K562 (cell line): Measurements from ENCODE around the gene CD82. TPM values are rescaled to one million over a fixed set of nuclear protein-coding genes. Genes with fewer than 3 reads are reported as not detected.

ENCODE experiments used
- EGR1 ChIP-seq: fragments of 450-650 bp; conservative IDR thresholded peaks from 2 replicates; pipeline ENCODE4 v1.6.1; 2017; ENCODE audit warnings: mild to moderate bottlenecking
- EZH2 ChIP-seq: IDR thresholded peaks from 2 replicates; pipeline ENCODE4 v1.6.1; 2012; ENCODE audit warnings: low read depth, mild to moderate bottlenecking, inconsistent platforms, low read length, borderline replicate concordance
- FOXP4 ChIP-seq: sonication (generic); formaldehyde crosslinking; IDR thresholded peaks from 2 replicates; pipeline ENCODE4 v1.8.0; 2022; ENCODE audit warnings: mild to moderate bottlenecking, missing genetic modification reagents, borderline replicate concordance
- NCOA1 ChIP-seq: fragments of 450-650 bp; IDR thresholded peaks from 2 replicates; pipeline ENCODE4 v1.6.1; 2016; ENCODE audit warnings: low read depth
- NR2F6 ChIP-seq: fragments of 450-650 bp; formaldehyde crosslinking; IDR thresholded peaks from 2 replicates; pipeline ENCODE4 v1.4.0; 2020; ENCODE audit warnings: mild to moderate bottlenecking
- NR3C1 ChIP-seq: sonication (generic); formaldehyde crosslinking; IDR thresholded peaks from 2 replicates; pipeline ENCODE4 v1.8.1; 2022; ENCODE audit warnings: missing genetic modification reagents
- POLR2B ChIP-seq: fragments of 450-650 bp; IDR thresholded peaks from 2 replicates; pipeline ENCODE4 v1.6.1; 2018; ENCODE audit warnings: low read depth; ENCODE audit not compliant: partially characterized antibody
- SP2 ChIP-seq: IDR thresholded peaks from 2 replicates; pipeline ENCODE4 v1.6.1; 2011; ENCODE audit warnings: mild to moderate bottlenecking, low read depth, low read length, moderate library complexity; ENCODE audit not compliant: poor library complexity, severe bottlenecking; ENCODE audit errors: extremely low read depth
- SUPT5H ChIP-seq: fragments of 450-650 bp; IDR thresholded peaks from 2 replicates; pipeline ENCODE4 v1.6.1; 2016
- ZC3H11A ChIP-seq: IDR thresholded peaks from 2 replicates; pipeline ENCODE4 v1.6.1; 2012; ENCODE audit warnings: low read depth, low read length, improper control_type of control experiment
- ZNF175 ChIP-seq: fragments of 200-800 bp; sonication (Bioruptor generic); IDR thresholded peaks from 2 replicates; pipeline ENCODE4 v1.6.1; 2016; ENCODE audit warnings: low read depth, mild to moderate bottlenecking, missing genetic modification characterization, missing compliant biosample characterization
- ZNF212 ChIP-seq: fragments of 450-650 bp; formaldehyde crosslinking; IDR thresholded peaks from 2 replicates; pipeline ENCODE4 v1.4.0; 2020; ENCODE audit warnings: mild to moderate bottlenecking
- ZNF23 ChIP-seq: fragments of 250-450 bp; sonication (Bioruptor Pico); IDR thresholded peaks from 2 replicates; pipeline ENCODE4 v1.4.0; 2020; ENCODE audit warnings: mild to moderate bottlenecking
- ZNF41 ChIP-seq: fragments of 250-450 bp; sonication (Bioruptor Pico); conservative IDR thresholded peaks from 2 replicates; pipeline ENCODE4 v1.4.0; 2020; ENCODE audit warnings: mild to moderate bottlenecking
- ZNF778 ChIP-seq: fragments of 450-650 bp; formaldehyde crosslinking; IDR thresholded peaks from 2 replicates; pipeline ENCODE4 v1.4.0; 2020; ENCODE audit warnings: mild to moderate bottlenecking, moderate library complexity
- polyA plus RNA-seq, 8 experiments: library from polyadenylated mRNA; depleted of rRNA in 4 of 8; stranded (reverse) in 5 of 8; unstranded in 3 of 8; fragments of >200 nt; fragmentation: Nextera tagmentation in 2 of 8; fragmentation: Illumina TruSeq in 1 of 8; extraction: Ambion mirVana in 2 of 8; extraction: Trizol in 1 of 8; gene quantifications; 2 replicates each; pipeline versions ENCODE4 v1.2.1 to v1.2.3, GENCODE V29; 2011 to 2014; ENCODE audit warnings: inconsistent platforms in 1 of 8, missing spikeins in 1 of 8
- total RNA-seq, 7 experiments: library from RNA; depleted of rRNA in 6 of 7; stranded (reverse); fragments of >200 nt in 6 of 7; fragmentation: Illumina TruSeq in 2 of 7; extraction: Trizol in 2 of 7; gene quantifications; 2 replicates each; pipeline versions ENCODE4 v1.2.1 to v1.2.3, GENCODE V29; 2011 to 2021; ENCODE audit warnings: low replicate concordance in 1 of 7
- TF ChIP-seq, protein P1 (sequence below), 3 experiments: fragments of 200-800 bp in 1 of 3; fragments of 250-450 bp in 1 of 3; fragments of 450-650 bp in 1 of 3; sonication (Bioruptor Pico) in 1 of 3; sonication (Bioruptor generic) in 1 of 3; formaldehyde crosslinking in 1 of 3; IDR thresholded peaks; 2 replicates each; pipeline versions ENCODE4 v1.6.1 to v1.8.0; 2016 to 2022; ENCODE audit warnings: mild to moderate bottlenecking in 2 of 3, missing genetic modification characterization in 2 of 3, missing compliant biosample characterization in 1 of 3, moderate library complexity in 1 of 3
- TF ChIP-seq, protein P2 (sequence below): fragments of 200-800 bp; sonication (Bioruptor generic); IDR thresholded peaks from 2 replicates; pipeline ENCODE4 v1.6.1; 2017; ENCODE audit warnings: missing genetic modification characterization, missing compliant biosample characterization
- TF ChIP-seq, protein P3 (sequence below): fragments of 450-650 bp; formaldehyde crosslinking; IDR thresholded peaks from 2 replicates; pipeline ENCODE4 v1.4.0; 2022; ENCODE audit warnings: missing genetic modification characterization

The CD82 gene
- total and polyA plus RNA-seq, 9 of the 15 experiments (the other 6 are each of a cell fraction or from before 2014, with no cell fraction given) = 0.27 to 9.4 (median 3.0) TPM

DNA sequence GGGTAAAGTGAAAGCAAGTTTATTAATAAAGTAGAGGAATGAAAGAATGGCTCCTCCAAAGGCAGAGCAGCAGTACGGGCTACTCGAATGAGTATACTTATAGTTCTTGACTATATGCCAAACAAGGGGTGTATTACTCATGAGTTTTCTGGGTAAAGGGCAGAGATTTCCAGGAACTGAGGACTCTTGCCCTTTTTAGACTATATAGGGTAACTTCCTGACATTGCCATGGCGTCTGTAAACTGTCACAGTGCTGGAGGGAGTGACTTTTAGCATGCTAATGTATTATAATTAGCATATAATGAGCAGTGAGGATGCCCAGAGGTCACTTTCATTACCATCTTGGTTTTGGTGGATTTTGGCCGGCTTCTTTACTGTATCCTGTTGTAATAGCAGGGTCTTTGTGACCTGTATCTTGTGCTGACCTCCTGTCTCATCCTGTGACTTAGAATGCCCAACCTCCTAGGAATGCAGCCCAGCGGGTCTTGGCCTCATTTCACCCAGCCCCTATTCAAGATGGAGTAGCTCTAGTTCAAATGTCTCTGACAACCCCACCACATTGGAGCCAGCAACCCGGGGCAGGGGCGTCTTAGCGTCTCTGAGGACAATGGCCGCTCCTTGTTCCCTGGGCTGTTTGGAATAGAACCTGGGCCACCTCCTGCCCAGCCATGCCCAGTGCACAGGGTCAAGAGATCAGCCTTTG lies 34.9 kb upstream of the CD82 start (continued):
- no peak for TF ChIP-seq ZNF41 (CRISPR knock-in tag)
- TF ChIP-seq NR3C1 (CRISPR knock-in tag) = no peak
- peak; percentile 62 for TF ChIP-seq NCOA1
- TF ChIP-seq ZNF23 (CRISPR knock-in tag) = no peak
- TF ChIP-seq FOXP4 = no peak
- TF ChIP-seq NR2F6 = no peak
- TF ChIP-seq ZNF778 = no peak
- TF ChIP-seq SP2 = no peak
- peak; percentile 85 for TF ChIP-seq ZNF175 (CRISPR knock-in tag)
- TF ChIP-seq ZC3H11A = no peak
- TF ChIP-seq, protein P1, sequence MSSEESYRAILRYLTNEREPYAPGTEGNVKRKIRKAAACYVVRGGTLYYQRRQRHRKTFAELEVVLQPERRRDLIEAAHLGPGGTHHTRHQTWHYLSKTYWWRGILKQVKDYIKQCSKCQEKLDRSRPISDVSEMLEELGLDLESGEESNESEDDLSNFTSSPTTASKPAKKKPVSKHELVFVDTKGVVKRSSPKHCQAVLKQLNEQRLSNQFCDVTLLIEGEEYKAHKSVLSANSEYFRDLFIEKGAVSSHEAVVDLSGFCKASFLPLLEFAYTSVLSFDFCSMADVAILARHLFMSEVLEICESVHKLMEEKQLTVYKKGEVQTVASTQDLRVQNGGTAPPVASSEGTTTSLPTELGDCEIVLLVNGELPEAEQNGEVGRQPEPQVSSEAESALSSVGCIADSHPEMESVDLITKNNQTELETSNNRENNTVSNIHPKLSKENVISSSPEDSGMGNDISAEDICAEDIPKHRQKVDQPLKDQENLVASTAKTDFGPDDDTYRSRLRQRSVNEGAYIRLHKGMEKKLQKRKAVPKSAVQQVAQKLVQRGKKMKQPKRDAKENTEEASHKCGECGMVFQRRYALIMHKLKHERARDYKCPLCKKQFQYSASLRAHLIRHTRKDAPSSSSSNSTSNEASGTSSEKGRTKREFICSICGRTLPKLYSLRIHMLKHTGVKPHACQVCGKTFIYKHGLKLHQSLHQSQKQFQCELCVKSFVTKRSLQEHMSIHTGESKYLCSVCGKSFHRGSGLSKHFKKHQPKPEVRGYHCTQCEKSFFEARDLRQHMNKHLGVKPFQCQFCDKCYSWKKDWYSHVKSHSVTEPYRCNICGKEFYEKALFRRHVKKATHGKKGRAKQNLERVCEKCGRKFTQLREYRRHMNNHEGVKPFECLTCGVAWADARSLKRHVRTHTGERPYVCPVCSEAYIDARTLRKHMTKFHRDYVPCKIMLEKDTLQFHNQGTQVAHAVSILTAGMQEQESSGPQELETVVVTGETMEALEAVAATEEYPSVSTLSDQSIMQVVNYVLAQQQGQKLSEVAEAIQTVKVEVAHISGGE (CRISPR knock-in tag; IDR thresholded peaks at IDR 0.05) = no peak; a peak in 1 of 6 replicates
- peak; percentile 43 for TF ChIP-seq EGR1
- no peak for TF ChIP-seq ZNF212 (CRISPR knock-in tag)
- TF ChIP-seq SUPT5H = no peak
- TF ChIP-seq, protein P2, sequence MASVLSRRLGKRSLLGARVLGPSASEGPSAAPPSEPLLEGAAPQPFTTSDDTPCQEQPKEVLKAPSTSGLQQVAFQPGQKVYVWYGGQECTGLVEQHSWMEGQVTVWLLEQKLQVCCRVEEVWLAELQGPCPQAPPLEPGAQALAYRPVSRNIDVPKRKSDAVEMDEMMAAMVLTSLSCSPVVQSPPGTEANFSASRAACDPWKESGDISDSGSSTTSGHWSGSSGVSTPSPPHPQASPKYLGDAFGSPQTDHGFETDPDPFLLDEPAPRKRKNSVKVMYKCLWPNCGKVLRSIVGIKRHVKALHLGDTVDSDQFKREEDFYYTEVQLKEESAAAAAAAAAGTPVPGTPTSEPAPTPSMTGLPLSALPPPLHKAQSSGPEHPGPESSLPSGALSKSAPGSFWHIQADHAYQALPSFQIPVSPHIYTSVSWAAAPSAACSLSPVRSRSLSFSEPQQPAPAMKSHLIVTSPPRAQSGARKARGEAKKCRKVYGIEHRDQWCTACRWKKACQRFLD (CRISPR knock-in tag) = peak; percentile 96
- TF ChIP-seq, protein P3, sequence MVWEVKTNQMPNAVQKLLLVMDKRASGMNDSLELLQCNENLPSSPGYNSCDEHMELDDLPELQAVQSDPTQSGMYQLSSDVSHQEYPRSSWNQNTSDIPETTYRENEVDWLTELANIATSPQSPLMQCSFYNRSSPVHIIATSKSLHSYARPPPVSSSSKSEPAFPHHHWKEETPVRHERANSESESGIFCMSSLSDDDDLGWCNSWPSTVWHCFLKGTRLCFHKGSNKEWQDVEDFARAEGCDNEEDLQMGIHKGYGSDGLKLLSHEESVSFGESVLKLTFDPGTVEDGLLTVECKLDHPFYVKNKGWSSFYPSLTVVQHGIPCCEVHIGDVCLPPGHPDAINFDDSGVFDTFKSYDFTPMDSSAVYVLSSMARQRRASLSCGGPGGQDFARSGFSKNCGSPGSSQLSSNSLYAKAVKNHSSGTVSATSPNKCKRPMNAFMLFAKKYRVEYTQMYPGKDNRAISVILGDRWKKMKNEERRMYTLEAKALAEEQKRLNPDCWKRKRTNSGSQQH (CRISPR knock-in tag) = no peak; the same call in 1 of the 2 replicates
- TF ChIP-seq EZH2 = no peak
- TF ChIP-seq POLR2B = peak; percentile 42
